ENCODE data around the gene PPP6R3.

DNA sequence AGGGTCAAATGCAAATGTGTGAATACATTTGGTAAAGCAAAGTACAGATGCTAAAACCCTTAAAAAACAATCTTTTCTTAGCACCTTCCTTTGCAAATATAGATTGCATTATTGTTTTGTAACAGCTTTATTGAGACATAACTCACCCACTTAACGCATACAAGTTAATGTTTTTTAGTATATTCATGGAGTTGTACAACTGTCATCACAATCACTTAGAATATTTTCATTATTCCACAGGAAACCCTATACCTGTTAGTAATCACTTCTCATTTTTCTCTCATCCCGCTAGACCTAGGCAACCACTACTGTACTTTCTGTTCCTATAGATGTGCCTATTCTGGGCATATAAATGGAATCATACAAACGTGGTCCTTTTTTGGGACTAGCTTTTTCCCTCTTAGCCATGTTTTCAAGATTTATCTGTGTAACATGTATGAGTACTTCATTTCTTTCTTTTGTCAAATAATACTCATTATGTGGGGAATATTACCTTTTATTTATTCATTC lies 34.7 kb downstream of the PPP6R3 start:
- TF ChIP-seq EZH2 (IDR thresholded peaks at IDR 0.05; ENCODE audit: borderline replicate concordance, low read depth, low read length, severe bottlenecking), result no peak
- TF ChIP-seq, protein P1, sequence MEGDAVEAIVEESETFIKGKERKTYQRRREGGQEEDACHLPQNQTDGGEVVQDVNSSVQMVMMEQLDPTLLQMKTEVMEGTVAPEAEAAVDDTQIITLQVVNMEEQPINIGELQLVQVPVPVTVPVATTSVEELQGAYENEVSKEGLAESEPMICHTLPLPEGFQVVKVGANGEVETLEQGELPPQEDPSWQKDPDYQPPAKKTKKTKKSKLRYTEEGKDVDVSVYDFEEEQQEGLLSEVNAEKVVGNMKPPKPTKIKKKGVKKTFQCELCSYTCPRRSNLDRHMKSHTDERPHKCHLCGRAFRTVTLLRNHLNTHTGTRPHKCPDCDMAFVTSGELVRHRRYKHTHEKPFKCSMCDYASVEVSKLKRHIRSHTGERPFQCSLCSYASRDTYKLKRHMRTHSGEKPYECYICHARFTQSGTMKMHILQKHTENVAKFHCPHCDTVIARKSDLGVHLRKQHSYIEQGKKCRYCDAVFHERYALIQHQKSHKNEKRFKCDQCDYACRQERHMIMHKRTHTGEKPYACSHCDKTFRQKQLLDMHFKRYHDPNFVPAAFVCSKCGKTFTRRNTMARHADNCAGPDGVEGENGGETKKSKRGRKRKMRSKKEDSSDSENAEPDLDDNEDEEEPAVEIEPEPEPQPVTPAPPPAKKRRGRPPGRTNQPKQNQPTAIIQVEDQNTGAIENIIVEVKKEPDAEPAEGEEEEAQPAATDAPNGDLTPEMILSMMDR (IDR thresholded peaks at IDR 0.05; ENCODE audit: borderline replicate concordance, extremely low read depth, low read length, poor library complexity, severe bottlenecking), result no peak
